Keratinocyte (primary cell): ENCODE data around the gene NF1. TPM values are rescaled to one million over a fixed set of nuclear protein-coding genes. Genes with fewer than 3 reads are reported as not detected.

Experiments used
- DNase-seq: peaks from one replicate; pipeline ENCODE4 v3.0.0-alpha.2; 2011; ENCODE audit warnings: low read depth, missing footprints, low spot score
- FAIRE-seq: peaks from 2 replicates; lab custom pipeline; 2011; peaks lifted over from hg19 to GRCh38; lab: Jason Lieb, UNC
- H2AFZ ChIP-seq: 2 replicates; pipeline ENCODE4 v1.6.0; 2012; ENCODE audit warnings: low read length, control low read depth, inconsistent platforms; ENCODE audit not compliant: control insufficient read depth
- H3K27ac ChIP-seq: 2 replicates; pipeline ENCODE4 v1.5.1; 2011; ENCODE audit warnings: low read length; ENCODE audit not compliant: control insufficient read depth, insufficient read depth
- H3K27me3 ChIP-seq: 3 replicates; pipeline ENCODE4 v1.6.0; 2011; ENCODE audit warnings: low read length; ENCODE audit not compliant: control insufficient read depth, insufficient read depth; ENCODE audit errors: extremely low read depth
- H3K36me3 ChIP-seq, 2 experiments: 2 replicates in 1 of 2; 3 replicates in 1 of 2; pipeline ENCODE4 v1.5.1; 2011; ENCODE audit warnings: low read length in 2 of 2, mild to moderate bottlenecking in 1 of 2; ENCODE audit not compliant: control insufficient read depth in 2 of 2, insufficient read depth in 2 of 2; ENCODE audit errors: extremely low read depth in 1 of 2
- H3K4me1 ChIP-seq: 3 replicates; pipeline ENCODE4 v1.5.1; 2011; ENCODE audit warnings: low read length; ENCODE audit not compliant: control insufficient read depth, insufficient read depth; ENCODE audit errors: extremely low read depth
- H3K4me2 ChIP-seq: 3 replicates; pipeline ENCODE4 v1.6.0; 2011; ENCODE audit warnings: low read depth, low read length; ENCODE audit not compliant: control insufficient read depth, insufficient read depth; ENCODE audit errors: extremely low read depth
- H3K4me3 ChIP-seq, 3 experiments: fragments of 200-600 bp in 1 of 3; sonication (generic) in 1 of 3; 2 replicates in 2 of 3; 3 replicates in 1 of 3; pipeline ENCODE4 v1.5.1; 2011 to 2016; ENCODE audit warnings: low read length in 3 of 3, mild to moderate bottlenecking in 3 of 3, control low read depth in 2 of 3, inconsistent platforms in 1 of 3, low read depth in 1 of 3, mixed read lengths in 1 of 3, mixed run types in 1 of 3, moderate library complexity in 1 of 3; ENCODE audit not compliant: control insufficient read depth in 2 of 3, insufficient read depth in 2 of 3; ENCODE audit errors: extremely low read depth in 1 of 3
- H3K79me2 ChIP-seq: 2 replicates; pipeline ENCODE4 v1.6.0; 2012; ENCODE audit warnings: low read length; ENCODE audit not compliant: control insufficient read depth, insufficient read depth
- H3K9ac ChIP-seq: 3 replicates; pipeline ENCODE4 v1.6.0; 2011; ENCODE audit warnings: low read length; ENCODE audit not compliant: control insufficient read depth, insufficient read depth; ENCODE audit errors: extremely low read depth
- H3K9me1 ChIP-seq: 3 replicates; pipeline ENCODE4 v1.6.0; 2011; ENCODE audit warnings: low read length; ENCODE audit not compliant: control insufficient read depth, insufficient read depth; ENCODE audit errors: extremely low read depth
- H3K9me3 ChIP-seq: 2 replicates; pipeline ENCODE4 v1.5.1; 2012; ENCODE audit warnings: low read depth, low read length; ENCODE audit not compliant: control insufficient read depth
- H4K20me1 ChIP-seq: 3 replicates; pipeline ENCODE4 v1.6.0; 2011; ENCODE audit warnings: low read length; ENCODE audit not compliant: control insufficient read depth, insufficient read depth; ENCODE audit errors: extremely low read depth
- EZH2 ChIP-seq: IDR thresholded peaks from one replicate; pipeline ENCODE4 v1.6.1; 2012; ENCODE audit warnings: inconsistent platforms, mild to moderate bottlenecking, low read length, moderate library complexity
- dilution Hi-C: fragments of 300-500 bp; cut with MboI; formaldehyde crosslinking; loops from one replicate; pipeline ENCODE4 v1.7.0; 2020; ENCODE audit warnings: low sequenced_read_pairs; ENCODE audit not compliant: extremely low pct_ligation_motif_present
- polyA plus RNA-seq, 5 experiments: library from polyadenylated mRNA; depleted of rRNA in 3 of 5; stranded (reverse) in 3 of 5; stranded (forward) in 1 of 5; unstranded in 1 of 5; fragments of >200 nt; gene quantifications; 1 replicate in 1 of 5; 2 replicates in 3 of 5; 3 replicates in 1 of 5; pipeline versions ENCODE4 v1.2.1 to v1.2.3, GENCODE V29; 2011 to 2012; ENCODE audit warnings: missing spikeins in 2 of 5, low read depth in 1 of 5, low replicate concordance in 1 of 5
- TF ChIP-seq, protein P1 (sequence below), 3 experiments: IDR thresholded peaks in 1 of 3; conservative IDR thresholded peaks in 1 of 3; optimal IDR thresholded peaks in 1 of 3; 2 replicates in 2 of 3; 3 replicates in 1 of 3; pipeline versions ENCODE3 to v1.5.1; 2011; ENCODE audit warnings: low read length in 3 of 3, mild to moderate bottlenecking in 3 of 3, moderate library complexity in 2 of 3, control low read depth in 1 of 3, inconsistent platforms in 1 of 3; ENCODE audit not compliant: insufficient read depth in 2 of 3; ENCODE audit errors: extremely low read depth in 1 of 3

NF1 gene
- polyA plus RNA-seq, 1 donor (not counting 4 experiments of a cell fraction or from before 2014, with no cell fraction given): 26.7 TPM

GRCh38 chr17:31281061-31281460, 186.3 kb downstream of the NF1 start:
- TF ChIP-seq EZH2: no peak
- TF ChIP-seq, protein P1, sequence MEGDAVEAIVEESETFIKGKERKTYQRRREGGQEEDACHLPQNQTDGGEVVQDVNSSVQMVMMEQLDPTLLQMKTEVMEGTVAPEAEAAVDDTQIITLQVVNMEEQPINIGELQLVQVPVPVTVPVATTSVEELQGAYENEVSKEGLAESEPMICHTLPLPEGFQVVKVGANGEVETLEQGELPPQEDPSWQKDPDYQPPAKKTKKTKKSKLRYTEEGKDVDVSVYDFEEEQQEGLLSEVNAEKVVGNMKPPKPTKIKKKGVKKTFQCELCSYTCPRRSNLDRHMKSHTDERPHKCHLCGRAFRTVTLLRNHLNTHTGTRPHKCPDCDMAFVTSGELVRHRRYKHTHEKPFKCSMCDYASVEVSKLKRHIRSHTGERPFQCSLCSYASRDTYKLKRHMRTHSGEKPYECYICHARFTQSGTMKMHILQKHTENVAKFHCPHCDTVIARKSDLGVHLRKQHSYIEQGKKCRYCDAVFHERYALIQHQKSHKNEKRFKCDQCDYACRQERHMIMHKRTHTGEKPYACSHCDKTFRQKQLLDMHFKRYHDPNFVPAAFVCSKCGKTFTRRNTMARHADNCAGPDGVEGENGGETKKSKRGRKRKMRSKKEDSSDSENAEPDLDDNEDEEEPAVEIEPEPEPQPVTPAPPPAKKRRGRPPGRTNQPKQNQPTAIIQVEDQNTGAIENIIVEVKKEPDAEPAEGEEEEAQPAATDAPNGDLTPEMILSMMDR (optimal IDR thresholded peaks at IDR 0.05 in 1 of 3, IDR thresholded peaks at IDR 0.05 in 1 of 3, conservative IDR thresholded peaks at IDR 0.05 in 1 of 3; ENCODE audit: extremely low read depth in 1 of 3, insufficient read depth in 2 of 3, low read length in 3 of 3): no peak
- H3K27ac ChIP-seq: no peak overlapping the region

DNA sequence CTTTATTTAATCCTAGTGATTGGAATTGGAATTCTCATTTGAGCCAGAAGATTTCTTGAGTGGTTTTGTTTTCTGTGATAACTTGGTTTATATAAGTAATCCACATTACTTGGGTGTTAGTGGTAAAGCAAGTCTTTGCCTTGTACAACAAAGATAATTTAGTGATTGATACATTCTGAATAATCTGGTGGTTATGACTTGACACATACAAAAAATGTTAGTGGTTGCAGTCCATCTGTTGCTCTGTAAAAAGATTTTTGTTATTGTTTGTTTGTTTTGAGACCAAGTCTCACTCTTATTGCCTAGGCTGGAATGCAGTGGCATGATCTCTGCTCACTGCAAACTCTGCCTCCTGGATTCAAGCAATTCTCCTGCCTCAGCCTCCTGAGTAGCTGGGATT, 189.1 kb downstream of the NF1 start:
- Histone ChIP-seq H3K79me2 (no peaks in the 10 kb centered on the region), H3K27ac (no peak overlapping the region), H3K4me3 (no peak overlapping the region), H4K20me1 (no peaks in the 10 kb centered on the region), H3K4me2 (no peak overlapping the region), H3K9ac (no peak overlapping the region), H3K9me3 (no peaks in the 10 kb centered on the region), H3K27me3 (no peaks in the 10 kb centered on the region), H3K9me1 (no peaks in the 10 kb centered on the region), H3K36me3 (peaks cover 4 to 6% of the 10 kb centered on the region in 2 experiments), H2AFZ (no peak overlapping the region), H3K4me1 (no peaks in the 10 kb centered on the region)
- FAIRE-seq: no peak
- TF ChIP-seq, protein P1 (optimal IDR thresholded peaks at IDR 0.05 in 1 of 3, IDR thresholded peaks at IDR 0.05 in 1 of 3, conservative IDR thresholded peaks at IDR 0.05 in 1 of 3; ENCODE audit: extremely low read depth in 1 of 3, insufficient read depth in 2 of 3, low read length in 3 of 3): no peak
- no peak for TF ChIP-seq EZH2
- no peak for DNase-seq
- dilution Hi-C loops: no loop called here

More at GRCh38 chr17:31281061-31281460, 186.3 kb downstream of the NF1 start:
- H3K36me3 ChIP-seq: peaks cover 8 to 9% of the 10 kb centered on the region in 2 experiments
- FAIRE-seq: no peak
- no peak overlapping the region for H3K4me3 ChIP-seq
- no peaks in the 10 kb centered on the region for H4K20me1 ChIP-seq
- no peaks in the 10 kb centered on the region for H3K79me2 ChIP-seq
- H3K9ac ChIP-seq: no peak overlapping the region
- no peak for DNase-seq
- no peak overlapping the region for H3K4me2 ChIP-seq
- no peaks in the 10 kb centered on the region for H3K4me1 ChIP-seq
- dilution Hi-C loops: no loop called here
- H3K27me3 ChIP-seq: no peaks in the 10 kb centered on the region
- no peak overlapping the region for H2AFZ ChIP-seq
- no peaks in the 10 kb centered on the region for H3K9me1 ChIP-seq
- no peaks in the 10 kb centered on the region for H3K9me3 ChIP-seq
